A549 treated with AZD9567 at 1 μM for 4 hours (cell line): ENCODE results near the gene INPP5F. TPM values are rescaled to one million over a fixed set of nuclear protein-coding genes. Genes with fewer than 3 reads are reported as not detected.

Source experiments
- total RNA-seq: library from RNA; stranded (reverse); fragments of 200-300 nt; extraction: Qiagen RNA extraction; gene quantifications from 5 replicates; pipeline ENCODE4 v1.2.3, GENCODE V29; 2022; ENCODE audit not compliant: insufficient read depth

Gene INPP5F, protein sequence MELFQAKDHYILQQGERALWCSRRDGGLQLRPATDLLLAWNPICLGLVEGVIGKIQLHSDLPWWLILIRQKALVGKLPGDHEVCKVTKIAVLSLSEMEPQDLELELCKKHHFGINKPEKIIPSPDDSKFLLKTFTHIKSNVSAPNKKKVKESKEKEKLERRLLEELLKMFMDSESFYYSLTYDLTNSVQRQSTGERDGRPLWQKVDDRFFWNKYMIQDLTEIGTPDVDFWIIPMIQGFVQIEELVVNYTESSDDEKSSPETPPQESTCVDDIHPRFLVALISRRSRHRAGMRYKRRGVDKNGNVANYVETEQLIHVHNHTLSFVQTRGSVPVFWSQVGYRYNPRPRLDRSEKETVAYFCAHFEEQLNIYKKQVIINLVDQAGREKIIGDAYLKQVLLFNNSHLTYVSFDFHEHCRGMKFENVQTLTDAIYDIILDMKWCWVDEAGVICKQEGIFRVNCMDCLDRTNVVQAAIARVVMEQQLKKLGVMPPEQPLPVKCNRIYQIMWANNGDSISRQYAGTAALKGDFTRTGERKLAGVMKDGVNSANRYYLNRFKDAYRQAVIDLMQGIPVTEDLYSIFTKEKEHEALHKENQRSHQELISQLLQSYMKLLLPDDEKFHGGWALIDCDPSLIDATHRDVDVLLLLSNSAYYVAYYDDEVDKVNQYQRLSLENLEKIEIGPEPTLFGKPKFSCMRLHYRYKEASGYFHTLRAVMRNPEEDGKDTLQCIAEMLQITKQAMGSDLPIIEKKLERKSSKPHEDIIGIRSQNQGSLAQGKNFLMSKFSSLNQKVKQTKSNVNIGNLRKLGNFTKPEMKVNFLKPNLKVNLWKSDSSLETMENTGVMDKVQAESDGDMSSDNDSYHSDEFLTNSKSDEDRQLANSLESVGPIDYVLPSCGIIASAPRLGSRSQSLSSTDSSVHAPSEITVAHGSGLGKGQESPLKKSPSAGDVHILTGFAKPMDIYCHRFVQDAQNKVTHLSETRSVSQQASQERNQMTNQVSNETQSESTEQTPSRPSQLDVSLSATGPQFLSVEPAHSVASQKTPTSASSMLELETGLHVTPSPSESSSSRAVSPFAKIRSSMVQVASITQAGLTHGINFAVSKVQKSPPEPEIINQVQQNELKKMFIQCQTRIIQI
- total RNA-seq, result 9.4 to 12.7 TPM (median 10.6 TPM) in 5 replicates

DNA sequence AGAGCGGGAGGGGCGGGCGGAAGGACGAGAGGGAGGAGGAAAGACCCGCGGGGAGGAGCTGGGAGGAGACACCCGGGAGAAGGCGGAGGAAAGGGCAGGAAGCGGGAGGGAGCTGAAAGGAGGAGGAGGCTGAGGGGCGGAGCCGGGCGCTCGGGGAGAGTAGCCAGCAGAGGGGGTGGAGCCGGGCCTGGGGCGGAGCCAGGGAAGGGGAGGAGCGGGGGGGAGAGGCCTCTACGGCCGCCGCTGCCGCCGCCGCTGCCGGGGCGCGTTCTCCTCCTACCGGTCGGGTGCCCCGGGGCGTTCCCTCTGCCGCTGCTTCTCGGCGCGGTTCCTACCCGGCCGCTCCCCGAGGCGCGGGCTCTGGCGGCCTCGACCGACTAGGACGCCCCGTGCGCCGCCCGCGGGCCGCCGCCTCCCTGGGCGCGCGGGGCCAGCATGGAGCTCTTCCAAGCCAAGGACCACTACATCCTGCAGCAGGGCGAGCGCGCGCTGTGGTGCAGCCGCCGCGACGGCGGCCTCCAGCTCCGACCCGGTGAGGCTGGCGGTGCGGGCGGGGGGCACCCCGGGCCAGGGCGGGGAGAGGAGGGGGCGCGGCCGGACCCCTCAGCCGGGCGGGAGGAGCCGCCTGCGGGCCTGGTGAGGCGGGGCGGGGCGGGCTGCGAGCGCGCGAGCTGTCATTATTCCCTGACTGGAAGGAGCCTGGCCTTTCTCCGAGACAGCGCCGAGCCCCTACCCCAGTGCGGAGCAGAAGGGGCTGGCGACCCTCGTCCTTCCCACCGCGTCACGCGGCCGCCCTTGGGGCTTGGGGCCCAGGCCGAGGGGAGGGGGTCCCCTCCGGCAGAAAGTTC is at the start of gene INPP5F:
TSS of gene INPP5F (plus strand) at position 223 of the 848 bp plus-strand sequence. CDS start at position 436, 213 bp downstream.

DNA sequence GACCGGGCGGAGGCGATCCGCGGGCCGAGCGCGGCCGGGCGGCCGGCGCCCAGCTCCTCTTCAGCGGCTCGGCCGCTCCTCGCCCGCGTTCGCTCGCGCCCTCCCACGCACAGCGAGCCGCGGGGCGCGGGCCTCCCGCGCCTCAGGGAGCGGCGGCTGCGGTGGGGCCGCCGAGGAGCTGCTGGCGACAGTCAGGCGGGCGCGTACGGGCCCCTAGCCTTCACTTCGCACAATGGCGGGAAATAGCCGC is 146.7 kb downstream of the INPP5F start, which contains the start of gene MCMBP:
TSS of gene MCMBP (minus strand) at position 234 of the 250 bp plus-strand sequence. CDS start 259 bp downstream, outside the sequence.

Other genes starting within 250 kb of the INPP5F start
- 38.8 to 54.0 TPM (median 49.5 TPM) in 5 replicates for gene RGS10, start 183.3 kb upstream of the INPP5F start, total RNA-seq
- gene TIAL1, start 129.1 kb upstream of the INPP5F start, total RNA-seq, result 88.2 to 97.9 TPM (median 89.7 TPM) in 5 replicates
- gene BAG3, start 74.7 kb upstream of the INPP5F start, total RNA-seq, result 204 to 231 TPM (median 223 TPM) in 5 replicates
- 81.5 to 114 TPM (median 91.9 TPM) in 5 replicates for gene MCMBP, start 146.8 kb downstream of the INPP5F start, total RNA-seq
- gene SEC23IP, start 166.7 kb downstream of the INPP5F start, total RNA-seq, result 38.6 to 51.8 TPM (median 50.0 TPM) in 5 replicates